ENCODE data around the gene NXPH4. TPM values are rescaled to one million over a fixed set of nuclear protein-coding genes. Genes with fewer than 3 reads are reported as not detected.

The NXPH4 gene
- total RNA-seq, 1 donor from 2014 or later: not detected

DNA sequence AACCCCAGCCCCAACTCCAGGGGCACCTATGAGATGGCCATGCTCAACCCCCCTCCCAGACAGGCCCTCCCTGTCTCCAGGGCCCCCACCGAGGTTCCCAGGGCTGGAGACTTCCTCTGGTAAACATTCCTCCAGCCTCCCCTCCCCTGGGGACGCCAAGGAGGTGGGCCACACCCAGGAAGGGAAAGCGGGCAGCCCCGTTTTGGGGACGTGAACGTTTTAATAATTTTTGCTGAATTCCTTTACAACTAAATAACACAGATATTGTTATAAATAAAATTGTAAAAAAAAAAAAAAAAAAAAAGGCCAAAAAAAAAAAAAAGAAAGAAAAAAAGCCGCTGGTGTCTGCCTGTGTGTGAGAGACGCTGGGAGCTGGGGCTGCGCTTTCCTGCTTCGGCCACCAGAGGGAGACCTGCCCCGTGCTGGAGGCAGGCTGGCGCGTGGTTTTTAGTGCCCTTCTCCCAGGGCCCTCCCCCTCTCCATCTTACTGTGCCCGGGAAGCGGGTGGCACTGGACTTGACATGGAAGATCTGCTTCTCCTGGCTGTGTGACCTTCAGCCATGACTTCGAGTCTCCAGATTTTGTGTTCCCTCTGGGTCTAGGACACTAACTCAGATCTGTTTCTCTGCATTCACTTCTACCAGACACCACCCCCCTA is 3.4 kb upstream of the NXPH4 start:
- TF ChIP-seq, protein P1, sequence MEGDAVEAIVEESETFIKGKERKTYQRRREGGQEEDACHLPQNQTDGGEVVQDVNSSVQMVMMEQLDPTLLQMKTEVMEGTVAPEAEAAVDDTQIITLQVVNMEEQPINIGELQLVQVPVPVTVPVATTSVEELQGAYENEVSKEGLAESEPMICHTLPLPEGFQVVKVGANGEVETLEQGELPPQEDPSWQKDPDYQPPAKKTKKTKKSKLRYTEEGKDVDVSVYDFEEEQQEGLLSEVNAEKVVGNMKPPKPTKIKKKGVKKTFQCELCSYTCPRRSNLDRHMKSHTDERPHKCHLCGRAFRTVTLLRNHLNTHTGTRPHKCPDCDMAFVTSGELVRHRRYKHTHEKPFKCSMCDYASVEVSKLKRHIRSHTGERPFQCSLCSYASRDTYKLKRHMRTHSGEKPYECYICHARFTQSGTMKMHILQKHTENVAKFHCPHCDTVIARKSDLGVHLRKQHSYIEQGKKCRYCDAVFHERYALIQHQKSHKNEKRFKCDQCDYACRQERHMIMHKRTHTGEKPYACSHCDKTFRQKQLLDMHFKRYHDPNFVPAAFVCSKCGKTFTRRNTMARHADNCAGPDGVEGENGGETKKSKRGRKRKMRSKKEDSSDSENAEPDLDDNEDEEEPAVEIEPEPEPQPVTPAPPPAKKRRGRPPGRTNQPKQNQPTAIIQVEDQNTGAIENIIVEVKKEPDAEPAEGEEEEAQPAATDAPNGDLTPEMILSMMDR (IDR thresholded peaks at IDR 0.05; ENCODE audit: unreplicated experiment): peak; percentile 84
- Mint-ChIP-seq H3K4me3 (ENCODE audit: unreplicated experiment) (no peak overlapping the region), H3K27me3 (ENCODE audit: unreplicated experiment) (peaks cover 28% of the 10 kb centered on the region), H3K36me3 (ENCODE audit: low read depth, unreplicated experiment) (peaks cover 6% of the 10 kb centered on the region), H3K27ac (ENCODE audit: unreplicated experiment) (peak overlapping the region; percentile 61), H3K9me3 (ENCODE audit: unreplicated experiment) (no peaks in the 10 kb centered on the region), H3K4me1 (ENCODE audit: unreplicated experiment) (peaks cover 18% of the 10 kb centered on the region)
- peak; percentile 89 for DNase-seq (ENCODE audit: low spot score)

- TF ChIP-seq, protein P1 (IDR thresholded peaks at IDR 0.05; ENCODE audit: unreplicated experiment): no peak
- Mint-ChIP-seq H3K4me1 (ENCODE audit: unreplicated experiment) (peaks cover 18% of the 10 kb centered on the region), H3K27me3 (ENCODE audit: unreplicated experiment) (peaks cover 35% of the 10 kb centered on the region), H3K27ac (ENCODE audit: unreplicated experiment) (no peak overlapping the region), H3K9me3 (ENCODE audit: unreplicated experiment) (no peaks in the 10 kb centered on the region), H3K4me3 (ENCODE audit: unreplicated experiment) (peak overlapping the region; percentile 62), H3K36me3 (ENCODE audit: low read depth, unreplicated experiment) (peaks cover 12% of the 10 kb centered on the region)
- DNase-seq (ENCODE audit: low spot score): no peak
Measured at GRCh38 chr12:57213763-57214397, 2.7 kb upstream of the NXPH4 start.

DNA sequence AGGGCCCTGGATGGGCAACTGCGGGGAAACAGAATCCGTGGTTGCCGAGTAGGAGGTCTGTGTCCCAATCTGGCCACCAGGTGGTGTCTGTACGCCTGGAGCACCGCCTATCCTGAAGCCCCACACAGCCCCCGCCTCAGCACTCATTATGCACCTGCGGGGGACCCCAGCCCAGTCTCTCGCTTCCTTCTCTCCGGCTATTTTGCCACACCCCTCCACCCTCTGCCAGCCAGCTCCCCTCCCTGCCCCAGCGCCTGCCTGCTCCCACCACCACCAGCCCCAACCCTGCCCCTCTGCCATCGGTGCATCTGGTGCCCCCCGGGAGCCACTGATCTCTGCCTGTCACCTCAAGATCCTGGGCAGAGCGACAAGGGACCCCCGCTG is 2.2 kb upstream of the NXPH4 start:
- peak; percentile 71 for DNase-seq (ENCODE audit: low spot score)
- no peak overlapping the region for H3K4me3 Mint-ChIP-seq (ENCODE audit: unreplicated experiment)
- H3K9me3 Mint-ChIP-seq (ENCODE audit: unreplicated experiment): no peaks in the 10 kb centered on the region
- TF ChIP-seq, protein P1 (IDR thresholded peaks at IDR 0.05; ENCODE audit: unreplicated experiment): peak; percentile 51
- H3K27ac Mint-ChIP-seq (ENCODE audit: unreplicated experiment): no peak overlapping the region
- H3K36me3 Mint-ChIP-seq (ENCODE audit: low read depth, unreplicated experiment): peaks cover 15% of the 10 kb centered on the region
- H3K4me1 Mint-ChIP-seq (ENCODE audit: unreplicated experiment): peaks cover 18% of the 10 kb centered on the region
- H3K27me3 Mint-ChIP-seq (ENCODE audit: unreplicated experiment): peaks cover 39% of the 10 kb centered on the region

DNA sequence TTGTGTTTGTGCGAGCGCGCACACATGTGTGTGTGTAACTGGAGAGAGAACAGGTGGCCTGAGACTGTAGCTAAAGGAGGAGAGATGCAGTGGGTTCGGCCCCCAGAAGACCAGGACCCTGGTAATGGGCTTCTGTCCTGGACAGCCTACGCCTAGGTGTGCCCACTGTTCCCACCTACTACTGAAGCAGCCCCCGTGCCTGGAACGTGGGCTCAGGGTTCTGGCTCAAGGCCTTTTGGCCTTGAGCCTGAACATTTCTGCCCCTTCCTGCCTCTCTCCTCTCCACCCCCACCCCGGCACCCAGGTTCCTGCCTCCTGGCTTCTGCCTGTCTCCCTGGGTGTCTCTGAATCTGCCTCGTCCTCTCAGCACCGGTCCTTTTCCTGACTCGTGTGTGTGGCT is 1.5 kb upstream of the NXPH4 start:
- DNase-seq (ENCODE audit: low spot score): no peak
- Mint-ChIP-seq H3K4me1 (ENCODE audit: unreplicated experiment) (peaks cover 20% of the 10 kb centered on the region), H3K9me3 (ENCODE audit: unreplicated experiment) (no peaks in the 10 kb centered on the region), H3K36me3 (ENCODE audit: low read depth, unreplicated experiment) (peaks cover 15% of the 10 kb centered on the region), H3K27me3 (ENCODE audit: unreplicated experiment) (peaks cover 43% of the 10 kb centered on the region), H3K27ac (ENCODE audit: unreplicated experiment) (peak overlapping the region; percentile 34), H3K4me3 (ENCODE audit: unreplicated experiment) (peak overlapping the region; percentile 70)
- TF ChIP-seq, protein P1 (IDR thresholded peaks at IDR 0.05; ENCODE audit: unreplicated experiment): no peak

GRCh38 chr12:57215668-57216013 is 953 bp upstream of the NXPH4 start:
- Mint-ChIP-seq H3K4me3 (ENCODE audit: unreplicated experiment) (peak overlapping the region; percentile 29), H3K36me3 (ENCODE audit: low read depth, unreplicated experiment) (peaks cover 17% of the 10 kb centered on the region), H3K27ac (ENCODE audit: unreplicated experiment) (peak overlapping the region; percentile 36), H3K4me1 (ENCODE audit: unreplicated experiment) (peaks cover 20% of the 10 kb centered on the region), H3K9me3 (ENCODE audit: unreplicated experiment) (no peaks in the 10 kb centered on the region), H3K27me3 (ENCODE audit: unreplicated experiment) (peaks cover 43% of the 10 kb centered on the region)
- DNase-seq (ENCODE audit: low spot score): no peak
- TF ChIP-seq, protein P1 (IDR thresholded peaks at IDR 0.05; ENCODE audit: unreplicated experiment): no peak

All from endothelial cell (in vitro differentiated cells).